Measurements from ENCODE around the gene SLC50A1.
"Not testable (repeated sequence)": the region's sequence is repeated elsewhere in the genome, so short reads cannot be mapped to it uniquely, and the experiment has no call there.

The SLC50A1 gene

DNA sequence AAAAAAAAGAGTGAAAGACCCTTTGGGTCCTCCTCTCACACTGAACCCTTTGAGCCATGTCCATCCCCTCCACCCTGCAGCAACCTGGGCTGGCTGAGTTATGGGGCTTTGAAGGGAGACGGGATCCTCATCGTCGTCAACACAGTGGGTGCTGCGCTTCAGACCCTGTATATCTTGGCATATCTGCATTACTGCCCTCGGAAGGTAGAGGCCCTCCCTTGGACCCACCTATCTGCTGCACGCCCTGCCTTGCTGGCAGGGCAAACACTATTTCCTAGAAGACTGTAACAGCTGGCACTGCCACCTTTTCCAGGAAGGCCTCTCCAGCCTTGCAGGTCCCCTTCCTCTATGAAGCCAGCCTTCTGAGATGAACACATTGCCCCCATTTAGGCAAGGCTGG, 1.1 kb downstream of the SLC50A1 start:
- DNase-seq (ENCODE audit: low read depth): no peak

DNA sequence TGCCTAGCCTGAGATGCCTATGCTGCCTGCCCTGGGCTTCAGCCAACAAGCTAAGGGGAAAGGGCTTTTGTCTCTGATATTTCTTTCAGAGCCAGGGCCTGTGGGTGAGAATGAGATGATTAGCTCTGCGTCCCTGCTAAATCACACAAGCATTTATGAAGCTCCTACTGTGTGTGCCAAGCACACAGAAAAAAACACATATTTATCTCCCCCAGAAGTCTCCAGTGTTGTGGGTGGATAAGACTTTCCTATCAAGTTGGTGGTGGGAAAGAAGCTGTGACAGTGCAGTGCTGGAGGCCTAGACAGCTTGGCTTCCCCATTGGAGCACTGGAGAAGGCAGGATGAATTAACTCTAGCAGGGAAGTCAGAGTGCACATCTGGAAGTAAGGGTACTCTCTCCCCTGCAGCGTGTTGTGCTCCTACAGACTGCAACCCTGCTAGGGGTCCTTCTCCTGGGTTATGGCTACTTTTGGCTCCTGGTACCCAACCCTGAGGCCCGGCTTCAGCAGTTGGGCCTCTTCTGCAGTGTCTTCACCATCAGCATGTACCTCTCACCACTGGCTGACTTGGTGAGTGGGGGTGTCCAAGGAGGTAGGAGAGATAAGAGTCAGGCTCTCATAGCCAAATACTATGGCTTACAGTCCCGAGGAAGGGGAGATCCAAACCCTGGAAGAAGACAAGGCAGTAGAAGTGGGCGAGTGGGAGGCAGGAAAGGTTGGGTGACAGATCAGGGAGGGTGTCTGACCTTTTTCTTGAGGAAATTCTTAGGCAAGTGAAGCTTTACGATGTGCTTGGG, 1.7 kb downstream of the SLC50A1 start:
- no peak for DNase-seq (ENCODE audit: low read depth)

- DNase-seq (ENCODE audit: low read depth): peak; percentile 86
These were observed 4.4 kb downstream of the SLC50A1 start, which contains the start of gene DPM3 for GRCh38 chr1:155139895-155140629. TSS of gene DPM3 (minus strand) at chr1:155140531. CDS start at chr1:155140240, 291 bp downstream.

GRCh38 chr1:155140630-155140953, 4.9 kb downstream of the SLC50A1 start:
- no peak for DNase-seq (ENCODE audit: low read depth)

GRCh38 chr1:155141749-155142148, 6.1 kb downstream of the SLC50A1 start:
- DNase-seq (ENCODE audit: low read depth): no peak

GRCh38 chr1:155145491-155145890, 9.8 kb downstream of the SLC50A1 start:
- DNase-seq (ENCODE audit: low read depth): no peak

GRCh38 chr1:155155996-155156643, 20.5 kb downstream of the SLC50A1 start:
- DNase-seq (ENCODE audit: low read depth): not testable (repeated sequence)

DNA sequence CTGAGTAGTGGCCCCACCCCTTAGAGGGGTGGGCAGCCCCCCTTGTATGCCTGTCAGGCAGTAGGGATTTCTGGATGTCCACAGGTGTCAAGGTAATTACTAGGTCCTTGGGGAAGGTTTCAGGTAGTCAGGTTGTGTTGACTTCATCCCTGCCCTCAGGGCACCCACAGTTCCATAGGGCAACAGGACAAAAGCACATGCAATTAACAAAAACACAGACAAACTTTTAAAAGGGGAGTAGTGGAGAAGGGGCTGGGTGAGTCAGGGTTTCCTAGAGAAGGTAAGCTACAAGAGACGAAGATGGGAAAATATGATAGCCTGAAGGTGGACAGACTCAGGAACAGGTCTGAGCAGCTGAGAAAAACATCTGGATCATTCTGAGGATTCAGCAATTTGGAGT, 23.3 kb downstream of the SLC50A1 start:
- no peak for DNase-seq (ENCODE audit: low read depth)

DNA sequence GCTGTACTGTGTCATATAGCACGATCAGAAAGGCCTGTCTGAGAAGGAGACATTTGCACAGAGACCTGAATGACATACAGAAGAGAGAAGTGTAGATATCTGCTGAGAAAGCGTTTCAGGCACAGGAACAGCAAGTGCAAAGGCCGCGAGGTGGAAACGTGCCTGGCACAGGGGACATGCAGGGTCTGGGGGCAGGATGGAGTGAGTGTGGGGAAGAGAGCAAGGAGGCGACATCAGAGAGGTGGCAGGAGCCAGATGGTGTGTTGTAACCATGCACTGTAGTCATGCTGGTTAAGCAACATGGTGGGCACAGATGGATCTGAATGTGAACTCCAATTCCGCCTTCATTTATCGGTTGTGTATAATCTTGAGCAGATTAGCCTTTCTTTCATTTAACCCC, 24.5 kb downstream of the SLC50A1 start:
- DNase-seq (ENCODE audit: low read depth): no peak

GRCh38 chr1:155162631-155163030, 27.0 kb downstream of the SLC50A1 start:
- DNase-seq (ENCODE audit: low read depth): not testable (repeated sequence)

DNA sequence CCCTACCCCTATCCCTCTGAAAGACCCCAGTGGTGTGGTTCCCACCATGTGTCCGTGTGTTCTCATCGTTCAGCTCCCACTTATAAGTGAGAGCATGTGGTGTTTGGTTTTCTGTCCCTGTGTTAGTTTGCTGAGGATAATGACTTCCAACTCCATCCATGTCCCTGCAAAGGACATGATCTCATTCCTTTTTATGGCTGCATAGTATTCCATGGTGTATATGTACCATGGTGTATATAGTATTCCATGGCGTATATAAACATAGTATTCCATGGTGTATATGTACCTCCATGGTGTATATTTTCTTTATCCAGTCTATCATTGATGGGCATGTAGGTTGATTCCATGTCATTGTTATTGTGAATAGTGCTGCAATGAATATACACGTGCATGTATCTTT, 28.1 kb downstream of the SLC50A1 start:
- not testable (repeated sequence) for DNase-seq (ENCODE audit: low read depth)

GRCh38 chr1:155164625-155165024, 29.0 kb downstream of the SLC50A1 start:
- not testable (repeated sequence) for DNase-seq (ENCODE audit: low read depth)

DNA sequence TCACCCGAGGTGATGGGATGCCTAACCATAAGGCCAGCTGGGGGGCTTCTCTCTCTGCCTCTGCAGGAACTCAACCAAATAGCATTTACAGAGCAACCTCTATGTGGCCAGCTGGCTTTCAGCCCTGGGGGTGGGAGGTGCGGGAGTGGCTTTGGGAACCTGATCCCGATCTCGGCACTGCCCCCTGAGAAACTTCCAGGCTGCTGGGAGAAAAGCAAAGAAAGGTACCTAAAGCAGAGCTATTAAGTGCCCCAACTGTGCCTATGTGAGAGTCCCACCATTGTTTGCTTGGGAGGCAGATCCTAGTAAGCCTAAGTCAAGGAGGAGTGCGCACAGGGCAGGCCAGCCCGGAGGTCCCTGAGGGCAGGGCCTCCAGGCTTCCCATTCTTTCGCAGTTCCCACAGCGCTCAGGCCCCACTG, 30.4 kb downstream of the SLC50A1 start:
- DNase-seq (ENCODE audit: low read depth): no peak

- no peak for DNase-seq (ENCODE audit: low read depth)
These were observed 31.0 kb downstream of the SLC50A1 start for GRCh38 chr1:155166471-155167165.

GRCh38 chr1:155167166-155168104, 31.8 kb downstream of the SLC50A1 start:
- peak; percentile 76 for DNase-seq (ENCODE audit: low read depth)

- not testable (repeated sequence) for DNase-seq (ENCODE audit: low read depth)
These were observed 32.4 kb downstream of the SLC50A1 start for GRCh38 chr1:155168105-155168445.

DNA sequence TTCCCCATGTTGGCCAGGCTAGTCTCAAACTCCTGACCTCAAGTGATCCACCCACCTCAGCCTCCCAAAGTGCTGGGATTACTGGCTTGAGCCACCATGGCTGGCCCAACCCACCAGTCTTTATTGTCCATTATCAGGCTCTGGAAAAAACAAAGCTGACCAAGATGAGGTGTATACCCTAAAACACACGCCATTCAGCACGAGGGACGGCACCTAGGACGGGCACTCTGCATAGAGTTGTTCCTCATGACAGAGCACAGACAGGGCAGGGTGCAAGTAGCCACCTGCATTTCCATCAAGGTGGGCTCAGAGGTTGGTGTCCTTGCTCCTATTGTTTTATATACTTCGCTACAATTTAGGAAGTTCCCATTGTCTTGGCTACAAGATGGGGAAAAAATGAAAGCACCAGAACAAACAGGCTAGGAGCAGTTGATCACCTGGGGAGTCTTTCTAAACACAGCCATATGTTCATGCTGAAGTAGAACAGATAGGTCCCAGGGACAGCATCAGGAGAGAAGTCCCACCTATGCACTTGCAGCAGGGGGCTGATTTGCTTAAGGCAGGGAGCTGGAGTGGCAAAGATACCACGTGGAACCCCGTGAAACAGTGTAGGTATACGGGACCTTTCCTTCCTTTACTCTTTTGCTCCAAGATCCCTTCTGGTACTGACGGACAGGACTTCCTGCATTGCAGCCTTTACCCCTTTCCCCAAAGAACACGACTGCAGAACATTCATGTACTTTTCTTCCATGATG, 33.0 kb downstream of the SLC50A1 start:
- DNase-seq (ENCODE audit: low read depth): no peak

- no peak for DNase-seq (ENCODE audit: low read depth)
These were observed 33.9 kb downstream of the SLC50A1 start for GRCh38 chr1:155169541-155169940.

DNA sequence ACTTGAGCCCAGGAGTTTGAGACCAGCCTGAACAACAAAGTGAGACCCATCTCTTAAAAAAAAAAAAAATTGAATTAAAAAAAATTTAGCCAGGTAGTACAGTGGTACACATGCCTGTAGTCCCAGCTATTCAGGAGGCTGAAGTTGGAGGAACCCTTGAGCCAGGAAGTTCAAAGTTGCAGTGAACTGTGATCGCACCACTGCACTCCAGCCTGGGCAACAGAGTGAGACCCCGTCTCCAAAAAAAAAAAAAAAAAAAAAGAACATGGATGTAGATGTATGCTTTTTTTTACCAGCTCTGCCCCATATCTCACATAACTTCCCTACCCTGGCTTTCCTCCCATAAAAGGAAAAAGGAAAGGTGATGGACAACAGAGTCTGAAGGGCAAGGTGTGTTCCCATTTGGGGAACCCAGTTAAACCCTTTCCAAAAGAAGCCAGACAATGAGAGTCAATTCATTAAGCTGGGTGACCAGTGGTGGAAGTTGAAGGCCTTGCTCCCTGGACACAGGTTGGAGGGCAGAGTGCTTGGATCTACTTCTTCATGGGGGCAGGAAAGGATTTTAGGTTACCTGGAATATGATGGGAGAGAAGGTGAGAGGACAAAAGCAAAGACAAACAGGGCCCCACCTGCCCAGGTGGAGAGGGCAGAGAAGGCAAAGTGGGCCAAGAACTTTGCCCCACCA, 34.6 kb downstream of the SLC50A1 start:
- DNase-seq (ENCODE audit: low read depth): no peak

- no peak for DNase-seq (ENCODE audit: low read depth)
These were observed 35.2 kb downstream of the SLC50A1 start for GRCh38 chr1:155170806-155171205.

Measured in stimulated activated CD4-positive, alpha-beta T cell treated with anti-CD3 and anti-CD28 coated beads, Interleukin-2, amount 100 ng/mL, for 4 hours (primary cell).